H1 (cell line): ENCODE results near the gene KRT84. TPM values are rescaled to one million over a fixed set of nuclear protein-coding genes. Genes with fewer than 3 reads are reported as not detected.

Experiments
- CTCF ChIA-PET: fragments of 300-600 bp; sonication (Branson Sonifier 250); formaldehyde crosslinking; loops from one replicate; lab custom pipeline; 2021; ENCODE audit not compliant: partially characterized antibody; lab: Charles Lee
- POLR2A ChIA-PET: fragments of 300-600 bp; sonication (Branson Sonifier 250); formaldehyde crosslinking; loops from one replicate; lab custom pipeline; 2021; ENCODE audit warnings: inconsistent platforms; ENCODE audit not compliant: partially characterized antibody; lab: Charles Lee
- DNase-seq, 2 experiments: peaks; one replicate each; pipeline versions ENCODE4 v3.0.0 to v3.0.0-alpha.2; 2010 to 2022; ENCODE audit warnings: low spot score in 2 of 2, low read depth in 1 of 2, mixed read lengths in 1 of 2
- FAIRE-seq: peaks from 2 replicates; lab custom pipeline; 2011; peaks lifted over from hg19 to GRCh38; lab: Jason Lieb, UNC
- H2AFZ ChIP-seq: 2 replicates; pipeline ENCODE4 v1.8.1; 2012; ENCODE audit warnings: low read length, inconsistent platforms
- H2AK5ac ChIP-seq: 2 replicates; pipeline ENCODE4 v1.6.1; 2013; ENCODE audit warnings: low read depth, low read length
- H2BK120ac ChIP-seq: replicated peaks from 2 replicates; pipeline ENCODE3; 2013; ENCODE audit warnings: low read depth, low read length, inconsistent platforms
- H2BK12ac ChIP-seq: 2 replicates; pipeline ENCODE4 v1.6.1; 2013; ENCODE audit warnings: low read depth, low read length
- H2BK15ac ChIP-seq: 2 replicates; pipeline ENCODE4 v1.6.1; 2013; ENCODE audit warnings: low read length
- H2BK20ac ChIP-seq: 2 replicates; pipeline ENCODE4 v1.6.1; 2013; ENCODE audit warnings: low read length
- H2BK5ac ChIP-seq: 2 replicates; pipeline ENCODE4 v1.6.1; 2013; ENCODE audit warnings: low read depth, low read length
- H3K14ac ChIP-seq: 2 replicates; pipeline ENCODE4 v1.6.1; 2013; ENCODE audit warnings: inconsistent platforms; ENCODE audit not compliant: insufficient read length
- H3K18ac ChIP-seq: 2 replicates; pipeline ENCODE4 v1.6.1; 2013; ENCODE audit warnings: low read length; ENCODE audit errors: extremely low read depth
- H3K23ac ChIP-seq: 2 replicates; pipeline ENCODE4 v1.6.1; 2013; ENCODE audit warnings: inconsistent platforms; ENCODE audit not compliant: insufficient read length
- H3K23me2 ChIP-seq: 2 replicates; pipeline ENCODE4 v1.6.1; 2013; ENCODE audit warnings: low read depth, low read length
- H3K27ac ChIP-seq: 2 replicates; pipeline ENCODE4 v1.6.1; 2011; ENCODE audit warnings: low read depth, low read length, inconsistent platforms
- H3K27me3 ChIP-seq, 4 experiments: replicated peaks in 1 of 4; 1 replicate in 1 of 4; 2 replicates in 3 of 4; pipeline versions ENCODE4 v1.6.1 to v1.8.1; 2011 to 2013; ENCODE audit warnings: low read length in 3 of 4, mild to moderate bottlenecking in 3 of 4, inconsistent platforms in 2 of 4, mixed read lengths in 2 of 4, moderate library complexity in 1 of 4; ENCODE audit not compliant: control insufficient read depth in 3 of 4, insufficient read depth in 3 of 4; ENCODE audit errors: extremely low read depth in 1 of 4
- H3K36me3 ChIP-seq, 4 experiments: 2 replicates each; pipeline versions ENCODE4 v1.6.1 to v1.8.1; 2011 to 2013; ENCODE audit warnings: mild to moderate bottlenecking in 4 of 4, low read length in 3 of 4, moderate library complexity in 2 of 4, control low read depth in 1 of 4, inconsistent platforms in 1 of 4; ENCODE audit not compliant: insufficient read depth in 4 of 4, control insufficient read depth in 2 of 4
- H3K4ac ChIP-seq: replicated peaks from 2 replicates; pipeline ENCODE3; 2013; ENCODE audit warnings: low read length, low read depth, mixed read lengths, inconsistent platforms; ENCODE audit not compliant: insufficient read length
- H3K4me1 ChIP-seq, 4 experiments: replicated peaks in 1 of 4; 1 replicate in 1 of 4; 2 replicates in 3 of 4; pipeline versions ENCODE4 v1.6.1 to v1.8.1; 2011 to 2013; ENCODE audit warnings: low read length in 3 of 4, inconsistent platforms in 2 of 4, mixed read lengths in 1 of 4; ENCODE audit not compliant: insufficient read depth in 4 of 4, control insufficient read depth in 3 of 4
- H3K4me2 ChIP-seq, 2 experiments: 2 replicates each; pipeline versions ENCODE4 v1.6.1 to v1.8.1; 2011 to 2013; ENCODE audit warnings: low read depth in 2 of 2, low read length in 2 of 2, control low read depth in 1 of 2, inconsistent platforms in 1 of 2, mild to moderate bottlenecking in 1 of 2; ENCODE audit not compliant: insufficient read depth in 1 of 2
- H3K4me3 ChIP-seq, 4 experiments: fragments of 200-600, 300-600 bp in 1 of 4; sonication (generic), shearing (Covaris generic), sonication (Bioruptor Twin) in 1 of 4; 2 replicates each; pipeline versions ENCODE4 v1.5.1 to v1.8.1; 2011 to 2016; ENCODE audit warnings: low read length in 4 of 4, low read depth in 3 of 4, control low read depth in 2 of 4, inconsistent platforms in 2 of 4, mild to moderate bottlenecking in 2 of 4, mixed read lengths in 1 of 4, moderate library complexity in 1 of 4; ENCODE audit not compliant: insufficient read depth in 2 of 4; ENCODE audit errors: extremely low read depth in 1 of 4
- H3K56ac ChIP-seq: replicated peaks from 2 replicates; pipeline ENCODE3; 2013; ENCODE audit warnings: low read depth, mild to moderate bottlenecking, mixed read lengths, low read length, inconsistent platforms; ENCODE audit not compliant: insufficient read length
- H3K79me1 ChIP-seq: 2 replicates; pipeline ENCODE4 v1.6.1; 2013; ENCODE audit warnings: low read depth, low read length, control low read depth
- H3K79me2 ChIP-seq, 2 experiments: 2 replicates each; pipeline versions ENCODE4 v1.6.1 to v1.8.1; 2012 to 2013; ENCODE audit warnings: low read length in 2 of 2, mild to moderate bottlenecking in 2 of 2, inconsistent platforms in 1 of 2; ENCODE audit not compliant: insufficient read depth in 2 of 2, control insufficient read depth in 1 of 2
- H3K9ac ChIP-seq, 4 experiments: replicated peaks in 1 of 4; 1 replicate in 1 of 4; 2 replicates in 3 of 4; pipeline versions ENCODE4 v1.6.1 to v1.8.1; 2011 to 2013; ENCODE audit warnings: low read depth in 3 of 4, low read length in 3 of 4, control low read depth in 2 of 4, mild to moderate bottlenecking in 2 of 4, moderate library complexity in 2 of 4, inconsistent platforms in 1 of 4; ENCODE audit errors: extremely low read depth in 1 of 4
- H3K9me3 ChIP-seq, 2 experiments: 2 replicates each; pipeline versions ENCODE4 v1.6.1 to v1.8.1; 2012 to 2013; ENCODE audit warnings: mild to moderate bottlenecking in 2 of 2, moderate library complexity in 2 of 2, control low read depth in 1 of 2, inconsistent platforms in 1 of 2, low read depth in 1 of 2, low read length in 1 of 2, mixed read lengths in 1 of 2; ENCODE audit not compliant: insufficient read depth in 2 of 2
- H4K20me1 ChIP-seq, 2 experiments: replicated peaks in 1 of 2; 2 replicates each; pipeline versions ENCODE3 to v1.8.1; 2011 to 2013; ENCODE audit warnings: inconsistent platforms in 2 of 2, low read length in 2 of 2, mild to moderate bottlenecking in 1 of 2; ENCODE audit not compliant: insufficient read depth in 2 of 2, control insufficient read depth in 1 of 2
- H4K5ac ChIP-seq: 2 replicates; pipeline ENCODE4 v1.6.1; 2013; ENCODE audit warnings: low read length, low read depth, mixed read lengths, inconsistent platforms; ENCODE audit not compliant: insufficient read length
- H4K8ac ChIP-seq: 2 replicates; pipeline ENCODE4 v1.8.0; 2013; ENCODE audit warnings: mild to moderate bottlenecking, moderate library complexity, low read length, inconsistent platforms; ENCODE audit not compliant: insufficient read depth; ENCODE audit errors: extremely low read depth
- H4K91ac ChIP-seq: replicated peaks from 2 replicates; pipeline ENCODE3; 2013; ENCODE audit warnings: low read length, mixed read lengths, inconsistent platforms; ENCODE audit not compliant: insufficient read length
- CBX5 ChIP-seq: fragments of 300-800, 300-1000 bp; sonication (generic); IDR thresholded peaks from 2 replicates; pipeline ENCODE4 v1.7.1; 2016; ENCODE audit warnings: antibody characterized with exemption, low read length, low read depth
- CHD1 ChIP-seq: IDR thresholded peaks from 2 replicates; pipeline ENCODE4 v1.6.1; 2012; ENCODE audit warnings: low read depth, low read length, improper control_type of control experiment
- GTF2F1 ChIP-seq: IDR thresholded peaks from 2 replicates; pipeline ENCODE4 v1.6.1; 2012; ENCODE audit warnings: low read depth, low read length, improper control_type of control experiment, borderline replicate concordance
- WGBS, 2 experiments: shearing (Covaris generic) in 1 of 2; methylation state at CpG; one replicate each; pipeline versions ENCODE4 v1.1.6 to v1.1.7; 2013 to 2015; ENCODE audit warnings: low lambda C conversion rate in 2 of 2, mixed read lengths in 2 of 2, inconsistent platforms in 1 of 2, low coverage in 1 of 2, missing lambda C conversion rate in 1 of 2; ENCODE audit not compliant: insufficient replicate concordance in 2 of 2, insufficient coverage in 1 of 2, insufficient read length in 1 of 2; ENCODE audit errors: extremely low coverage in 1 of 2, missing lambda C conversion rate in 1 of 2; 5-methylcytosine and 5-hydroxymethylcytosine counted together
- polyA plus RNA-seq, 7 experiments: library from polyadenylated mRNA; depleted of rRNA in 3 of 7; stranded (reverse) in 5 of 7; unstranded in 2 of 7; fragments of >200 nt in 5 of 7; fragments of 200-250 nt in 2 of 7; gene quantifications; 1 replicate in 5 of 7; 2 replicates in 1 of 7; 4 replicates in 1 of 7; pipeline versions ENCODE4 v1.2.1 to v1.2.3, GENCODE V29; 2011 to 2013; ENCODE audit warnings: missing spikeins in 2 of 7, mixed read lengths in 2 of 7
- total RNA-seq: library from RNA; stranded (reverse); fragmentation: NEBNext Ultra II Directional; extraction: Animal tissue kit (Norgen Biotek cat#: 25700); gene quantifications from 2 replicates; pipeline ENCODE4 v1.2.1, GENCODE V29; 2021

KRT84 gene
- total and polyA plus RNA-seq, 2 of the 8 experiments (the other 6 are each of a cell fraction or from before 2014, with no cell fraction given) = not detected

DNA sequence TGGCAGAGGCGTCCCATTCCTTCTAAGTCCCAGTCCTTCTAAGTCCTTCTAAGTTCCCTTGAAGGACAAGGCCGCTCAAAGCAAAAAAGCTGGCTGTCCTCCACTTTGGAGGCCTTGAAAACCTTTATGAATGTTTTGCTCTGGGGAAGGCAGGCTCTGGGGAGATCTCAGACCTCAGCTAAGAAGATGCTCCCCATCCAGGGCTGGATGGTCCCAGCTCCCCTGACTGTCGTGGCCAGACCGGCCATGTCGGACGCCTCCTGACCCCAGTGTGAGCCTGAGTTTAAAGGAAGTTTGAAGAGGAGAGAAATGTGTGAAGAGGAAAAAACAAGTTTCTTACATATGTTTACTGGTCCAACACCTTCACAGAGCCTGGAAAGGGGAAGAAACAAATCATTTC lies 5.9 kb downstream of the KRT84 start:
- Histone ChIP-seq H3K14ac (no peak overlapping the region), H3K9ac (no peak overlapping the region), H2BK15ac (no peak overlapping the region), H3K9me3 (no peaks in the 10 kb centered on the region), H2AFZ (no peak overlapping the region), H4K5ac (no peak overlapping the region), H3K18ac (no peak overlapping the region), H4K20me1 (no peaks in the 10 kb centered on the region), H4K8ac (no peak overlapping the region), H3K56ac (no peak overlapping the region)
- POLR2A ChIA-PET = interaction anchor here (1.4 kb wide), 1 partner anchor 12 kb away, joined by 3 read pairs; no protein-coding TSS in a partner anchor
- 75% methylated on average over 6 of the region's 6 CpGs; no CpG with 5 or more reads in 1 of the 2 experiments for WGBS, 2 experiments
- no peak for TF ChIP-seq CHD1
- TF ChIP-seq CBX5 = no peak
- TF ChIP-seq GTF2F1 = no peak
- TF ChIP-seq, all 59 proteins: peak for 0
- Histone ChIP-seq H2BK120ac (no peak overlapping the region), H2AK5ac (no peak overlapping the region), H2BK5ac (no peak overlapping the region), H3K4ac (no peak overlapping the region), H2BK20ac (no peak overlapping the region), H4K91ac (no peak overlapping the region), H2BK12ac (no peak overlapping the region), H3K27me3 (no peaks in the 10 kb centered on the region), H3K79me1 (no peaks in the 10 kb centered on the region), H3K79me2 (no peaks in the 10 kb centered on the region), H3K4me2 (no peak overlapping the region), H3K23me2 (no peaks in the 10 kb centered on the region), H3K23ac (no peak overlapping the region), H3K36me3 (no peaks in the 10 kb centered on the region), H3K27ac (no peak overlapping the region), H3K4me1 (no peaks in the 10 kb centered on the region), H3K4me3 (no peak overlapping the region)
- CTCF ChIA-PET = interaction anchor here (0.9 to 11.3 kb wide), 30 partner anchors 9 to 506 kb away, joined by 3 to 112 read pairs (median 4); partner anchors contain the start of genes KRT5 and KRT85
- DNase-seq (no peak), FAIRE-seq (no peak)
